Measurements from ENCODE around the gene LDB2.

The LDB2 gene

GRCh38 chr4:16691450-16691849, 207.0 kb downstream of the LDB2 start:
- TF ChIP-seq, protein P1, sequence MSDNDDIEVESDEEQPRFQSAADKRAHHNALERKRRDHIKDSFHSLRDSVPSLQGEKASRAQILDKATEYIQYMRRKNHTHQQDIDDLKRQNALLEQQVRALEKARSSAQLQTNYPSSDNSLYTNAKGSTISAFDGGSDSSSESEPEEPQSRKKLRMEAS (IDR thresholded peaks at IDR 0.05; ENCODE audit: low read depth, low read length) = no peak
- no peak for TF ChIP-seq MYC (IDR thresholded peaks at IDR 0.05; ENCODE audit: low read depth, low read length)
- TF ChIP-seq, protein P2, sequence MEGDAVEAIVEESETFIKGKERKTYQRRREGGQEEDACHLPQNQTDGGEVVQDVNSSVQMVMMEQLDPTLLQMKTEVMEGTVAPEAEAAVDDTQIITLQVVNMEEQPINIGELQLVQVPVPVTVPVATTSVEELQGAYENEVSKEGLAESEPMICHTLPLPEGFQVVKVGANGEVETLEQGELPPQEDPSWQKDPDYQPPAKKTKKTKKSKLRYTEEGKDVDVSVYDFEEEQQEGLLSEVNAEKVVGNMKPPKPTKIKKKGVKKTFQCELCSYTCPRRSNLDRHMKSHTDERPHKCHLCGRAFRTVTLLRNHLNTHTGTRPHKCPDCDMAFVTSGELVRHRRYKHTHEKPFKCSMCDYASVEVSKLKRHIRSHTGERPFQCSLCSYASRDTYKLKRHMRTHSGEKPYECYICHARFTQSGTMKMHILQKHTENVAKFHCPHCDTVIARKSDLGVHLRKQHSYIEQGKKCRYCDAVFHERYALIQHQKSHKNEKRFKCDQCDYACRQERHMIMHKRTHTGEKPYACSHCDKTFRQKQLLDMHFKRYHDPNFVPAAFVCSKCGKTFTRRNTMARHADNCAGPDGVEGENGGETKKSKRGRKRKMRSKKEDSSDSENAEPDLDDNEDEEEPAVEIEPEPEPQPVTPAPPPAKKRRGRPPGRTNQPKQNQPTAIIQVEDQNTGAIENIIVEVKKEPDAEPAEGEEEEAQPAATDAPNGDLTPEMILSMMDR (IDR thresholded peaks at IDR 0.05; ENCODE audit: low read depth, low read length) = no peak
- TF ChIP-seq POLR2A (IDR thresholded peaks at IDR 0.05; ENCODE audit: extremely low read depth, insufficient read length) = no peak
- no peak overlapping the region for H3K4me3 ChIP-seq (ENCODE audit: low read depth, low read length)
- DNase-seq (ENCODE audit: low read depth) = no peak

GRCh38 chr4:16687845-16688244, 210.6 kb downstream of the LDB2 start:
- no peak for TF ChIP-seq MYC (IDR thresholded peaks at IDR 0.05; ENCODE audit: low read depth, low read length)
- TF ChIP-seq, protein P2 (IDR thresholded peaks at IDR 0.05; ENCODE audit: low read depth, low read length) = no peak
- TF ChIP-seq, protein P1 (IDR thresholded peaks at IDR 0.05; ENCODE audit: low read depth, low read length) = no peak
- TF ChIP-seq POLR2A (IDR thresholded peaks at IDR 0.05; ENCODE audit: extremely low read depth, insufficient read length) = no peak
- no peak for DNase-seq (ENCODE audit: low read depth)
- no peak overlapping the region for H3K4me3 ChIP-seq (ENCODE audit: low read depth, low read length)

DNA sequence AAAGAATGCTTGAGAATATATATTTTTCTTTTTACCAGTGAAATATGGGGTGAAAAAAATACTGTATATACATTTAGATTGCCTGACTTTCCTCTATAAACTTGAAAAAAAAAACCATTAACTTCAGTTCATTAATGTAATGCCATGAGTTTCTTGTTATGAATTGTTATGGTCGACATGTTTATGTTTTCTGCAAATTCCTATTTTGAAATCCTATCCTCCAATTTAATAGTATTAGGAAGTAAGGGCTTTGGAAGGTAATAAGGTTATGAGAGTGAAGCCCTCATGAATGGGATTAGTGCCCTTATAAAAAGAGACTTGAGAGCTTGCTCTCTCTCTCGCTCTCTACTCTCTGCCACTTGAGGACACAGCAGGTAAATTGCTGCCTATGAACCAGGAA, 211.4 kb downstream of the LDB2 start:
- DNase-seq (ENCODE audit: low read depth) = no peak
- no peak overlapping the region for H3K4me3 ChIP-seq (ENCODE audit: low read depth, low read length)
- TF ChIP-seq, protein P2 (IDR thresholded peaks at IDR 0.05; ENCODE audit: low read depth, low read length) = no peak
- TF ChIP-seq MYC (IDR thresholded peaks at IDR 0.05; ENCODE audit: low read depth, low read length) (no peak), POLR2A (IDR thresholded peaks at IDR 0.05; ENCODE audit: extremely low read depth, insufficient read length) (no peak)
- TF ChIP-seq, protein P1 (IDR thresholded peaks at IDR 0.05; ENCODE audit: low read depth, low read length) = no peak

GRCh38 chr4:16686195-16686594, 212.2 kb downstream of the LDB2 start:
- DNase-seq (ENCODE audit: low read depth) = no peak
- TF ChIP-seq, protein P2 (IDR thresholded peaks at IDR 0.05; ENCODE audit: low read depth, low read length) = no peak
- no peak for TF ChIP-seq MYC (IDR thresholded peaks at IDR 0.05; ENCODE audit: low read depth, low read length)
- H3K4me3 ChIP-seq (ENCODE audit: low read depth, low read length) = no peak overlapping the region

GRCh38 chr4:16685536-16685935, 212.9 kb downstream of the LDB2 start:
- TF ChIP-seq, protein P2 (IDR thresholded peaks at IDR 0.05; ENCODE audit: low read depth, low read length) = no peak
- H3K4me3 ChIP-seq (ENCODE audit: low read depth, low read length) = no peak overlapping the region
- DNase-seq (ENCODE audit: low read depth) = no peak

- TF ChIP-seq, protein P1 (IDR thresholded peaks at IDR 0.05; ENCODE audit: low read depth, low read length) = no peak
- TF ChIP-seq, protein P2 (IDR thresholded peaks at IDR 0.05; ENCODE audit: low read depth, low read length) = no peak
- TF ChIP-seq POLR2A (IDR thresholded peaks at IDR 0.05; ENCODE audit: extremely low read depth, insufficient read length) (no peak), MYC (IDR thresholded peaks at IDR 0.05; ENCODE audit: low read depth, low read length) (no peak)
- H3K4me3 ChIP-seq (ENCODE audit: low read depth, low read length) = no peak overlapping the region
- DNase-seq (ENCODE audit: low read depth) = no peak
Measured at GRCh38 chr4:16684935-16685334, 213.5 kb downstream of the LDB2 start.
